ENCODE measurements around the gene LRMDA.

Gene LRMDA

GRCh38 chr10:76230921-76231285 lies 799.5 kb downstream of the LRMDA start:
- peaks cover 8% of the 10 kb centered on the region; the same call in 1 of the 2 replicates for H3K4me1 ChIP-seq (ENCODE audit: control insufficient read depth, insufficient read depth, low read length)
- H3K27ac ChIP-seq (ENCODE audit: extremely low read depth, low read depth, low read length): peak overlapping the region; percentile 46
- POLR2A ChIA-PET: no interaction called here
- no peak overlapping the region for H3K4me3 ChIP-seq (ENCODE audit: low read depth, low read length)
- H3K36me3 ChIP-seq (ENCODE audit: control insufficient read depth in 2 of 2, insufficient read depth in 1 of 2, low read length in 2 of 2): no peaks in the 10 kb centered on the region
- CTCF ChIA-PET: interaction anchor here (0.7 kb wide), 1 partner anchor 46 kb away, joined by 4 read pairs; no protein-coding TSS in a partner anchor
- H3K9me3 ChIP-seq (ENCODE audit: control insufficient read depth, insufficient read depth, low read depth, low read length): no peaks in the 10 kb centered on the region
- TF ChIP-seq ZSCAN16 (tag by site-specific recombination; IDR thresholded peaks at IDR 0.05): no peak
- TF ChIP-seq WT1 (tag by site-specific recombination; IDR thresholded peaks at IDR 0.05): peak; percentile 53

- H3K36me3 ChIP-seq (ENCODE audit: control insufficient read depth in 2 of 2, insufficient read depth in 1 of 2, low read length in 2 of 2): no peaks in the 10 kb centered on the region
- ChIA-PET POLR2A (no interaction called here), CTCF (no interaction called here)
- no peaks in the 10 kb centered on the region for H3K9me3 ChIP-seq (ENCODE audit: control insufficient read depth, insufficient read depth, low read depth, low read length)
- H3K4me3 ChIP-seq (ENCODE audit: low read depth, low read length): no peak overlapping the region
- H3K27ac ChIP-seq (ENCODE audit: extremely low read depth, low read depth, low read length): peak overlapping the region; percentile 46
- peaks cover 8% of the 10 kb centered on the region; the same call in 1 of the 2 replicates for H3K4me1 ChIP-seq (ENCODE audit: control insufficient read depth, insufficient read depth, low read length)
- TF ChIP-seq WT1 (tag by site-specific recombination; IDR thresholded peaks at IDR 0.05): peak; percentile 99
- 0 out of 2 replicates have a peak, but pooled peaks have one; percentile 26 for TF ChIP-seq ZIC2 (tag by site-specific recombination; IDR thresholded peaks at IDR 0.05)
- TF ChIP-seq GFI1B (tag by site-specific recombination; IDR thresholded peaks at IDR 0.05): peak; percentile 48; the same call in 1 of the 2 replicates
- TF ChIP-seq ZSCAN30 (tag by site-specific recombination; IDR thresholded peaks at IDR 0.05): 0 out of 2 replicates have a peak, but pooled peaks have one; percentile 16
- TF ChIP-seq ZNF19 (tag by site-specific recombination; IDR thresholded peaks at IDR 0.05; ENCODE audit: low read depth): 0 out of 2 replicates have a peak, but pooled peaks have one; percentile 13
- TF ChIP-seq ZNF704 (tag by site-specific recombination; IDR thresholded peaks at IDR 0.05): no peak
- no peak for TF ChIP-seq ZNF426 (tag by site-specific recombination; IDR thresholded peaks at IDR 0.05)
- TF ChIP-seq, protein P1, sequence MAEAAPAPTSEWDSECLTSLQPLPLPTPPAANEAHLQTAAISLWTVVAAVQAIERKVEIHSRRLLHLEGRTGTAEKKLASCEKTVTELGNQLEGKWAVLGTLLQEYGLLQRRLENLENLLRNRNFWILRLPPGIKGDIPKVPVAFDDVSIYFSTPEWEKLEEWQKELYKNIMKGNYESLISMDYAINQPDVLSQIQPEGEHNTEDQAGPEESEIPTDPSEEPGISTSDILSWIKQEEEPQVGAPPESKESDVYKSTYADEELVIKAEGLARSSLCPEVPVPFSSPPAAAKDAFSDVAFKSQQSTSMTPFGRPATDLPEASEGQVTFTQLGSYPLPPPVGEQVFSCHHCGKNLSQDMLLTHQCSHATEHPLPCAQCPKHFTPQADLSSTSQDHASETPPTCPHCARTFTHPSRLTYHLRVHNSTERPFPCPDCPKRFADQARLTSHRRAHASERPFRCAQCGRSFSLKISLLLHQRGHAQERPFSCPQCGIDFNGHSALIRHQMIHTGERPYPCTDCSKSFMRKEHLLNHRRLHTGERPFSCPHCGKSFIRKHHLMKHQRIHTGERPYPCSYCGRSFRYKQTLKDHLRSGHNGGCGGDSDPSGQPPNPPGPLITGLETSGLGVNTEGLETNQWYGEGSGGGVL (tag by site-specific recombination; IDR thresholded peaks at IDR 0.05): peak; percentile 24; the same call in 1 of the 2 replicates
- peak; percentile 50; the same call in 1 of the 2 replicates for TF ChIP-seq ZBTB17 (tag by site-specific recombination; IDR thresholded peaks at IDR 0.05)
- TF ChIP-seq ZNF514 (tag by site-specific recombination; IDR thresholded peaks at IDR 0.05): no peak
- no peak for TF ChIP-seq PBX3 (CRISPR knock-in tag; IDR thresholded peaks at IDR 0.05)
- TF ChIP-seq TRIM28 (IDR thresholded peaks at IDR 0.05; ENCODE audit: borderline replicate concordance, low read length): peak; percentile 71; the same call in 1 of the 2 replicates
- TF ChIP-seq AEBP2 (tag by site-specific recombination; IDR thresholded peaks at IDR 0.05; ENCODE audit: borderline replicate concordance): no peak
- TF ChIP-seq SCRT2 (tag by site-specific recombination; IDR thresholded peaks at IDR 0.05): no peak
- TF ChIP-seq ZNF610 (tag by site-specific recombination; IDR thresholded peaks at IDR 0.05; ENCODE audit: borderline replicate concordance): 0 out of 2 replicates have a peak, but pooled peaks have one; percentile 17
- TF ChIP-seq GLIS1 (tag by site-specific recombination; IDR thresholded peaks at IDR 0.05): peak; percentile 63
- TF ChIP-seq, protein P2, sequence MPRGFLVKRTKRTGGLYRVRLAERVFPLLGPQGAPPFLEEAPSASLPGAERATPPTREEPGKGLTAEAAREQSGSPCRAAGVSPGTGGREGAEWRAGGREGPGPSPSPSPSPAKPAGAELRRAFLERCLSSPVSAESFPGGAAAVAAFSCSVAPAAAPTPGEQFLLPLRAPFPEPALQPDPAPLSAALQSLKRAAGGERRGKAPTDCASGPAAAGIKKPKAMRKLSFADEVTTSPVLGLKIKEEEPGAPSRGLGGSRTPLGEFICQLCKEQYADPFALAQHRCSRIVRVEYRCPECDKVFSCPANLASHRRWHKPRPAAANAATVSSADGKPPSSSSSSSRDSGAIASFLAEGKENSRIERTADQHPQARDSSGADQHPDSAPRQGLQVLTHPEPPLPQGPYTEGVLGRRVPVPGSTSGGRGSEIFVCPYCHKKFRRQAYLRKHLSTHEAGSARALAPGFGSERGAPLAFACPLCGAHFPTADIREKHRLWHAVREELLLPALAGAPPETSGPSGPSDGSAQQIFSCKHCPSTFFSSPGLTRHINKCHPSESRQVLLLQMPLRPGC (tag by site-specific recombination; IDR thresholded peaks at IDR 0.05): no peak
- TF ChIP-seq ZBTB8A (tag by site-specific recombination; IDR thresholded peaks at IDR 0.05): peak; percentile 21; the same call in 1 of the 2 replicates
- no peak for TF ChIP-seq ZNF513 (tag by site-specific recombination; IDR thresholded peaks at IDR 0.05)
- peak; percentile 85 for TF ChIP-seq ZXDB (tag by site-specific recombination; IDR thresholded peaks at IDR 0.05)
- TF ChIP-seq ZNF391 (tag by site-specific recombination; IDR thresholded peaks at IDR 0.05; ENCODE audit: borderline replicate concordance, low read depth): no peak
- TF ChIP-seq RBAK (tag by site-specific recombination; IDR thresholded peaks at IDR 0.05): no peak
- TF ChIP-seq ZBTB48 (tag by site-specific recombination; IDR thresholded peaks at IDR 0.05): peak; percentile 98
- TF ChIP-seq GLI2 (tag by site-specific recombination; IDR thresholded peaks at IDR 0.05; ENCODE audit: borderline replicate concordance, low read depth): 0 out of 2 replicates have a peak, but pooled peaks have one; percentile 54
Measured at GRCh38 chr10:76231286-76231934, 800.0 kb downstream of the LRMDA start.
